Urothelium cell line (cell line): ENCODE data around the gene MRM2.
"Not testable (repeated sequence)": the region's sequence is repeated elsewhere in the genome, so short reads cannot be mapped to it uniquely, and the experiment has no call there.

Experiments used
- DNase-seq: peaks from one replicate; pipeline ENCODE4 v3.0.0; 2011; ENCODE audit warnings: low spot score, mixed read lengths
- FAIRE-seq: peaks from 2 replicates; lab custom pipeline; 2011; peaks lifted over from hg19 to GRCh38; lab: Jason Lieb, UNC

MRM2 gene

DNA sequence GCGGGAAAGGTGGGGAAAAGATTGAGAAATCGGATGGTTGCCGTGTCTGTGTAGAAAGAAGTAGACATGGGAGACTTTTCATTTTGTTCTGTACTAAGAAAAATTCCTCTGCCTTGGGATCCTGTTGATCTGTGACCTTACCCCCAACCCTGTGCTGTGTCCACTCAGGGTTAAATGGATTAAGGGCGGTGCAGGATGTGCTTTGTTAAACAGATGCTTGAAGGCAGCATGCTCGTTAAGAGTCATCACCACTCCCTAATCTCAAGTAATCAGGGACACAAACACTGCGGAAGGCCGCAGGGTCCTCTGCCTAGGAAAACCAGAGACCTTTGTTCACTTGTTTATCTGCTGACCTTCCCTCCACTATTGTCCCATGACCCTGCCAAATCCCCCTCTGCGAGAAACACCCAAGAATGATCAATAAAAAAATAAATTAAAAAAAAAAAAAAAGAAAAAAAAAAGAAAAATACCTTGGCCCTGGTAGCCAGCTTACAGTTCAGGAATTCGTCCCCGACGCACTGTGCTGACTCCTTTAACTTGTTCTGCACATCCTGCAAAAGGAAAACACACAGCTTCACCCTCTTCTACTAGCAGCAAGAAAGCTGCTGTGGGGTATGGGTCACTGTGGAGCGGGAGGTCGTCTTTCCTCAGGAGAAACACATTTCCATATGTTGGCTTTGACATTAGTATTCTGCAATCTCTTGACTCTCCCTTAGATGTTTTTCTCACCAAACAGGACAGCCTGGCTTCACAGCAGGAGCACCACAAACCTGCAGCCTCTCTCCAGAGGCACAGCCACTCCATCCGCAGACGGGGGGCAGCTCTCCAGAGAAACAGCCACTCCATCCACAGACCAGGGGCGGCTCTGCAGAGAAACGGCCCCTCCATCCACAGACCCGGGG is 27.3 kb upstream of the MRM2 start:
- not testable (repeated sequence) for DNase-seq
- FAIRE-seq, result peak; percentile 74

DNA sequence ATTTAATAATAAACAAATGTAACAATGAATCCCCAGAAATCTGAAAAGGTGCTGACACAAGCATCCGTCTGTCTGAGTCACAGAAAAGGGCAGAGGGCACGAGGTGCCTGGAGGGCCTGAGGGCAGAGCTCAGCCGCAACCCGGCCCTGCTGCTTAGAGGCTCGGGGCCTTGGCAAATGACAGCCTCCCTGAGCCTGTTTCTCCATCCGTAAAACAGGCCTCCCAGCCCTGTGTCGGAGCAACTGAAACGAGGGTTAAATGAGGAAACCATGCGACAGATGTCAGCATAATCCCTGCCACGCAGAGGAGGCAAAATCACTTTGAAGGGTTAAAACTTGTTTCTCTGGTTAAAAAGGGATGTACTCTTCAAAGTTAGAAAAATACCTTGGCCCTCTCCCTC is 24.9 kb upstream of the MRM2 start:
- FAIRE-seq (peak; percentile 58), DNase-seq (no peak)

GRCh38 chr7:2264158-2264557 is 22.2 kb upstream of the MRM2 start:
- peak; percentile 27 for FAIRE-seq

GRCh38 chr7:2263176-2263575 is 21.2 kb upstream of the MRM2 start:
- FAIRE-seq, result no peak

More at GRCh38 chr7:2264158-2264557, 22.2 kb upstream of the MRM2 start:
- DNase-seq, result no peak

DNA sequence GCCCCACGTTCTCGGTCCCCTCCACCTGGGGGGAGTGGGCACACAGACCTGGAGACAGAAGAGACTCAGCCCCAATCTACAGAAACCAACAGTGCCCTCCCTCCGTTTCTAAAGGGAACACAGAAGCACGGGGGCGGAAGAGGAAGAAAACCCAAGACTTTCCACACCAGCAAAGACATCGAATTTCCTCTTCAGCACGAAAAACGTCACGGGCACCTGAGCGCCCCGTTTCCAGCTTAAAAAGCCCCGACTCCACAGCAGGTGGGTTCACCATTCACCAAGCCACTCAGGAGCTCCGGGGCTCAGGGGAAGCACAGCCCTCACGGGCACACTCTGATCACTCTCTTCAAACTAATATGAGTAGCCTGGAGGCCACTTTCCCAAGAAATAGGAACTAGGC is 19.6 kb upstream of the MRM2 start:
- FAIRE-seq (no peak), DNase-seq (no peak)

More at GRCh38 chr7:2263176-2263575, 21.2 kb upstream of the MRM2 start:
- no peak for DNase-seq

DNA sequence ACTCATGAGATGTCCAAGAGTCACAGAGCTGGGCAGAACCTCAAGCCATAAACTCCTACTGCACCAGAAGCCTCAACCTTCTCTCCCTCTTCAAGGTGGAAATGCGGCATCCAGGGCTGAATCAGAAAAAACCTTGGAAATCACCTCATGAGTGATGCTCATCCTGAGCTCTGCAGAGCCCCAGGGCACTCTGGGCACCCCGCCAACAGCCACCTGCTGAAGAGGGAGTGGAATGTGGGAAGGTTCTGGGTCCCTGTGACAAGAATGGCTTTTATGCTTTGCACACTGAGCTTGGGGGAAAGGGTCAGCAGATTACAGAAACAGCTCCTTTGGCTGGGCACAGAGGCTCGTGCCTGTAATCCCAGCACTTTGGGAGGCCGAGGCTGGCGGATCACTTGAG is 18.8 kb upstream of the MRM2 start:
- peak; percentile 64 for DNase-seq
- FAIRE-seq, result peak; percentile 48

- no peak for FAIRE-seq
These were observed 17.5 kb upstream of the MRM2 start for GRCh38 chr7:2259480-2259879.

DNA sequence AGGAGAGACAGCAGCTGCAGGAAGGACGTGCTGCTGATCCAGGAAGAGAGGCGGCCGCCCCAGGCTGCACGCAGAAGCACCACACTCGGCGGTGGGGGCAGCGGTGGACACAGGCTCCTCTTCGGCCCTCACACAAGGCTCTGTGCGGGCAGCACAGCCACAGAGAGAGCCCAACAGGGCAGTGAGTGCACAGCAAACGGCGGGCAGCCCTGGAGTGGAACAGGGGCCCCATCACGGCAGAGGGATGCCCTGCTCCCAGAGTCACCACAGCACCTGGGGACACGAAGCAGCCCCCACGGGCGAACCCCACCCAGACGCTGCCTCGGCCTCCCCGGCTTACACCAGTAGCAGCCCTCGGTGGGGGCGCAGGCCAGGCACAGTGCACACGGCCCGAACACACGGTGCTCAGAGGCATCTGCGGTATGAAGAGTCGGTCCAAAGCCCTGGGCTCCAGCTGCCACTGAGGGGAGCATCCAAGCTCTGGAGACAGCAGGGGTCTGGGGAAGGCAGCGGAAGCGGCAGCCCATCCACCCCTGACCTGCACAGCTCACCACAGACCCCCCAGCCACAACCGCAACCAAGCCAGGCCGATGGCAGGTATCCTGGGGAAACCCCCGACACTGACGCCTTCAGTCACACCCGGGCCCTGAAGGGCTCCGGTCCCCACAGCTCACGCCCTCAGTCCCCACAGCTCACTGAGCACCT is 16.8 kb upstream of the MRM2 start:
- FAIRE-seq (peak; percentile 89), DNase-seq (no peak)

More at GRCh38 chr7:2259480-2259879, 17.5 kb upstream of the MRM2 start:
- no peak for DNase-seq

DNA sequence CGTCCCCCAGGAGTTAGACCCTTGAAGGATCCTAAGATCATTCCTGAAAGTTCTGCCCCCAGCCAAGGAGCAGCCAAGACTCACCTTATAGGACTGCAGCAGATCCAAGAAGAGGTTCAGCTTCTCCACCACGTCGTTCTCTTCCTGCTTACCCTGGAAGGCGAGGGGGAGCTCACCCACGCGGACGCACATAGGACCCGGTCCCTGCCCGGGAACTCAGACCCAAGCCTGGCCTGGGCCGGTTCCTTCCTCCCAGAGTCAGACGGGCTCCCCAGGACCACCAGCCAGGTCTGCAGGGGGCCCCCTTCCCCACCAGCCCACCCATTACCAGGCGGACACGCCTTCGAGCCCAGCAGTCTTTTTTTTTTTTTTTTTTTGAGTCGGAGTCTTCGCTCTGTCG is 15.6 kb upstream of the MRM2 start:
- DNase-seq (no peak), FAIRE-seq (peak; percentile 84)

- FAIRE-seq (no peak), DNase-seq (no peak)
These were observed 15.1 kb upstream of the MRM2 start for GRCh38 chr7:2257046-2257551.

DNA sequence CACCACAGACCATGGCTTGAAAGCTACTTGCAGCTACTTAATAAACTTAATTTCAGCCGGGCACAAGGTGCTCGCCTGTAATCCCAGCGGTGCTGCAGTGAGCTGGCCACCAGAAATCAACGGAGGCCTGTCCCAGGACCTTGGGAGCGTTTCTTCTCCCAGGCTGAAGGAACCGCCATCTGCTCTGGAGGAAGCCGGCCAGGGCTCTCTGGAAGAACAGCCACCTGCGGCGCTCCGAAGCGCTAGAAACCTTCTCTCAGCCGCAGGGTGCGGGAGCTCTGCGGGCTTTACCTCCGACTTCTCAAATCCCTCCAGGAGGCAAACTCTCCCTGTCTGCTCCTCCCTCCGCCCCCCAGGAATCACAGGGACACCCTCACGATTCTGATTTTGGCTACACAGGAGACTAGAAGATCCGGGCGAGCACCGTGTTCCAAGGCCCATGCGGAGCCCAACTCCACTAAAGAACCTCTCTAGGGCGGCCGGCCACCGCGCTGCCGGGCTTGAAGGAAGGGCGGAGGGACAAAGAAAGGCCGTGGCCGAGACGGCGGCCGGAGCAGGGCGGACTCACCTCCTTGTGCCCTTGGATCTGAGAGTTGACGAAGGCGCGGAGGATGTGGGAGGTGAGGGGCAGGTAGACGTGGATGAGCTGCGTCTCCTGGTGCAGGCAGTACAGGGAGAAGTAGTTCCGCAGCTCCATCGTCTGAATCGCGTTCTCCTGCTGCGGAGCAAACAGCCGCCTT is 14.5 kb upstream of the MRM2 start:
- FAIRE-seq (peak; percentile 94), DNase-seq (no peak)

GRCh38 chr7:2255145-2256139 is 13.4 kb upstream of the MRM2 start:
- no peak for DNase-seq
- FAIRE-seq, result peak; percentile 62

DNA sequence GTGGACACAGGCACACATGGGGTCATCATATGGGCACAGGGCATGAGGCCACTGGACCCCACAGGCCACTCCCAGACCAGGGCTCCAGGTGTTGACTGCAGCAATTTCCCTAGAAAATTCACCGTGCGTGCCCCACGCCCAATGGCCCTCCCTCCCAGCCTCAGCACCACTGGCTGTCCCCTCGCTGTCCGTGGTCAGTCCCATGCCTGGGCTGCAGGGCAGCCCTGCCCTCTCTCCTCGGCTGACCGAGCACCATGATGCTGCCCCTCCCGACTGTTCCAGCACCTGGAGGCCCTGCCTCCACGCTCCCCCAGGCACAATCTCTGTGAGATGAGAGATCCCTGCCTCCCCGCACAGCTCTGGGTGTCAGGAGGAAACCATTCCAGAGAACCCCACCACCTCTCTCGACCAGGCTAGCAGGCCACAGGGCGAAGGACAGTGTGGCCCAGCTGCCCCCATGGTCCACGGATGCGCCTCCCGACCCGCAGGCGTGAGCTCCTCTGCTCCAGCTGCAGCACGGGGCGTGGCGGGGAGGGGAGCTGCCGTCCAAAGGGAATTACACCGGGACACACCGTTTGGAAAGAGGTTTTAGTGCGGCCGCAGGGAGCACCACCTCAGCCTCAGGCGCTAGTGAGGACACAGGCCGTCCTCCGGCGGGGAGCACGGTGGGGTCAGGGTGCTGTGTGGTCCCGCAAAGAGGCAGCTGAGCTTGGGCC is 12.6 kb upstream of the MRM2 start:
- peak; percentile 70 for FAIRE-seq
- no peak for DNase-seq

- DNase-seq (no peak), FAIRE-seq (peak; percentile 40)
These were observed 11.7 kb upstream of the MRM2 start for GRCh38 chr7:2253525-2254244.

- DNase-seq (no peak), FAIRE-seq (peak; percentile 80)
These were observed 11.0 kb upstream of the MRM2 start for GRCh38 chr7:2253021-2253420.

GRCh38 chr7:2251841-2252771 is 10.1 kb upstream of the MRM2 start:
- DNase-seq (no peak), FAIRE-seq (peak; percentile 96)

GRCh38 chr7:2251381-2251780 is 9.4 kb upstream of the MRM2 start:
- DNase-seq, result no peak

More at GRCh38 chr7:2251381-2251780, 9.4 kb upstream of the MRM2 start:
- FAIRE-seq, result no peak
